NCI-H748 (cell line): ENCODE measurements around the gene DQX1.

Experiments
- DNase-seq: peaks from one replicate; lab custom pipeline; 2025; ENCODE audit not compliant: unreplicated experiment; lab: John Stamatoyannopoulos, UW

DQX1 gene

DNA sequence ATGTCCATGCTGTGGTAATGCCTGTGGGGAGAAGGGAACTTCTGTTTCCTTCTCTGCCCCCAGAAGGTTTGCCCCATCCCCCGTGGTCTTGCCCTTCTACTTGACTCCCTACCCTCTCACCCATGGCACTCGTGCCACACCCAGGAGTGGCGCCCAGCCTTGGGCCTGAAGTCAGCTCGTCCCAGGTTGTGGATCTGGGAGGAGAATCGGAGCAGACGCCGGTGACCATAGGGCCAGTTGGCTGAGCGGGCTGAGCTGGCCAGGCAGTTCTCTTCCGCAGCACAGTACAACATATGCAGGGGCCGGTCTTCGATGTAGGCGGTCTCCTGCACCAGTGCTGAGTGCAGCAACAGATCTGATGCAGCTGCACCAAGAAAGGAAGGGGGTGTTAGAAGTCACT is 8.4 kb upstream of the DQX1 start:
- no peak for DNase-seq

DNA sequence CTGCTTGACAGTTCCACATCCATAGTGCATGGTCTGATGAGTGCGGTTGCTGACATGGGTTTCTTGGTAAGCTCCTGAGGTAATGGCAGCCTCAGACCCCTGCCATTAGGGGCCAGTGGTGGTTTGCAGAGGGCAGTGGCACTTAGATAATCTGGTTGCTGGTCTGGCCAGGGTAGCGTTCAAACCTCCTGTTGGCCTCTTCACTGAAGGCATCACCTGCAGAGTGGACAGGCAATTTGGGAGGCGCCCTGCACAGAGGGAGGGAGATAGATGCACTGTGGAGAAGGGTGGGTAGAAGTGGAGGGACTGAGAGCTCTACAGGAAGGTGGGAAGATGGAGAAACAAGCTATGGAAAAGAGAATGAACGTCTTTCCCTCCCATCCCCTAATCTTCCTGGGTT is 7.4 kb upstream of the DQX1 start:
- DNase-seq: no peak

GRCh38 chr2:74532222-74532621 is 6.2 kb upstream of the DQX1 start:
- peak; percentile 25 for DNase-seq

- DNase-seq: no peak
These were observed 5.6 kb upstream of the DQX1 start for GRCh38 chr2:74531666-74532065.

DNA sequence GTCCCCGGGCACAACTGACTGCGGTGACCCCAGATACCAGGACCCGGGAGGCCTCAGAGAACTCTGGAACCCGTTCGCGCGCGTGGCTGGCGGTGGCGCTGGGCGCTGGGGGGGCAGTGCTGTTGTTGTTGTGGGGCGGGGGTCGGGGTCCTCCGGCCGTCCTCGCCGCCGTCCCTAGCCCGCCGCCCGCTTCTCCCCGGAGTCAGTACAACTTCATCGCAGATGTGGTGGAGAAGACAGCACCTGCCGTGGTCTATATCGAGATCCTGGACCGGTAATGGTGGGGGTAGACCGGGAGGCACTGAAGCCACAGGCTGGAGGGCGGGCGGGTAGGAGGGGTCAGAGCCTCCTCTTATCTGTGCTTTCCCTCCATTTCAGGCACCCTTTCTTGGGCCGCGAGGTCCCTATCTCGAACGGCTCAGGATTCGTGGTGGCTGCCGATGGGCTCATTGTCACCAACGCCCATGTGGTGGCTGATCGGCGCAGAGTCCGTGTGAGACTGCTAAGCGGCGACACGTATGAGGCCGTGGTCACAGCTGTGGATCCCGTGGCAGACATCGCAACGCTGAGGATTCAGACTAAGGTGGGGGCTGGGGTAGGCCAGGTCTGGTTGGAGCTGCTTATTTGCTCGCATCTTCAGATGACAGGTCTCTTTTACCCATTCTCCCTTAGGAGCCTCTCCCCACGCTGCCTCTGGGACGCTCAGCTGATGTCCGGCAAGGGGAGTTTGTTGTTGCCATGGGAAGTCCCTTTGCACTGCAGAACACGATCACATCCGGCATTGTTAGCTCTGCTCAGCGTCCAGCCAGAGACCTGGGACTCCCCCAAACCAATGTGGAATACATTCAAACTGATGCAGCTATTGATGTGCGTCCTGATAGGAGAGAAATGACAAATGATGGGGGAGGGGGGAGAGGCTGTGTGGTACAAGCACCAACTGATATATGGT is 4.5 kb upstream of the DQX1 start:
- DNase-seq: peak; percentile 50

DNA sequence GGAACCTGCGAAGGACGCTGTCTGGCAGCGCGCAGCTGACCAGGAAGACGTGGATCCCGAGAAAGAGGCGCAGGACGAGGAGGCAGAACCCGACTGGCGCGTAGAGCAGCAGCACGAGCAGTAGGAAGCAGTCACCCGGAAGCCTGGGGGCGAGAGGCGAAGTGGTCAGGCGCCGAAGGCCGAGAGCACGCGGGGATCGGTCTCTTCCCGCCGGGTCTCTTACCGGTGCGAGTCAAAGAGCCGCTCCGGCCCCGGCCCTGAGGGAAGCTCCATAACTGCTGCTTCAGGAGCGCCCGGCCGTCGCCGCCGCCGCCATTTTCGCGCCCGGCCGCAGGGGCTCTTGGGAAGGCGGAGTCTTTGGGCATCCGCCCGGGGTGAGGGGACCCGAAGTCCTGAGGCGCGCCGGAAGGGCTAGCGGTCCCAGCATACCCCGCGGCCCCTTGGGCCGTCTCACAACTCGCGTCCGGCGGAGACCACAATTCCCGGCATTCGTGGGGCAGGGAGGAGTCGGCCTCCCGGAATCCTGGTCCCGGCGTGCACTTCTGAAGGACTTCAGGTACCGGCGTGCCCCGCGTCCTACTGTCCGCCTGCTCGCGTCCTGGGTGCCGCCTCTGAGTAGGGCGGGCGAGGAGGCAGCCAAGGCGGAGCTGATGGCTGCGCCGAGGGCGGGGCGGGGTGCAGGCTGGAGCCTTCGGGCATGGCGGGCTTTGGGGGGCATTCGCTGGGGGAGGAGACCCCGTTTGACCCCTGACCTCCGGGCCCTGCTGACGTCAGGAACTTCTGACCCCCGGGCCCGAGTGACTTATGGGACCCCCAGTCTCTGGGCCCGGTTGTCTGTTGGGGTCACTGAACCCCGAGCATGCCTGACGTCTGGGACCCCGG is 3.6 kb upstream of the DQX1 start, which contains the start of the genes AUP1 and HTRA2:
TSS of gene AUP1 (minus strand) at position 350 of the 882 bp plus-strand sequence. CDS start at position 273, 77 bp downstream.
TSS of gene HTRA2 (plus strand) at position 577 of the 882 bp plus-strand sequence. CDS start at position 651, 74 bp downstream.
- peak; percentile 98 for DNase-seq

DNA sequence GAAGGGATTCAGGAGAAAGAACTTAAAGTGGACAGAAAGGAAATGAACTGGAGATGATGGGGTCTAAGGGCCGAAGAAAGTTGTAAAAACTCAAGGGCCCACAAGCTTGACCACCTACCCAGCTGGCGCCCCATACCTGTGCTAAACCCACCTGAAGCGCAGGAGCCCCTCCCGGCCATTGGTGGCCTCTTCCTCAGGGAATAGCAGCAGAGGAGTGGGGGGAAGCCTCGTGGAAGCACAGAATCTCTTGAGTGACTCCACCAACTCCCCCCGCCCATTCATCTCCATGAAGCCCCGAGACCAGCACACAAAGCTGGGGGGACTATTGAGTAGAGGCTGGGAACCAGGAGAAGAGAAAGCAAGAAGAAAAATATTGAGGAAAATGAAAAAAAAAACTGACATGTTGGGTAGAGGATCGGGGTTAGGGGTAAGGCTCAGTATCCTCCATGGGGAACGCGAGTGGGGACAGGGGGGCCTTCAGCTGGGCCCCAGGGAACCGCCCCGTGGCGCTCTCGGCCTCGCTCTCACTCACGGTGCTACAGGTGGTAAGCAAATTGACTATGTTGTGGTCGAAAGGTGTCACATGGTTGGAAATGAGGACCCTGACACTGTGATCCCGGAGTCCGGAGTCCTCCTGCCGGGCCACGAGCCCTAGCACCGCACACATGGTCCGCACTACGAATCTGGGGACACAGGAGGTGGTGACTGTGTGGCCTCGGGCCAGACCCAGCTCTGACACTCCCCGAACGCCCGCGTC is 2.7 kb upstream of the DQX1 start:
- DNase-seq: peak; percentile 46

GRCh38 chr2:74527741-74528140 is 1.7 kb upstream of the DQX1 start:
- no peak for DNase-seq

GRCh38 chr2:74526649-74527230 is 709 bp upstream of the DQX1 start:
- no peak for DNase-seq

DNA sequence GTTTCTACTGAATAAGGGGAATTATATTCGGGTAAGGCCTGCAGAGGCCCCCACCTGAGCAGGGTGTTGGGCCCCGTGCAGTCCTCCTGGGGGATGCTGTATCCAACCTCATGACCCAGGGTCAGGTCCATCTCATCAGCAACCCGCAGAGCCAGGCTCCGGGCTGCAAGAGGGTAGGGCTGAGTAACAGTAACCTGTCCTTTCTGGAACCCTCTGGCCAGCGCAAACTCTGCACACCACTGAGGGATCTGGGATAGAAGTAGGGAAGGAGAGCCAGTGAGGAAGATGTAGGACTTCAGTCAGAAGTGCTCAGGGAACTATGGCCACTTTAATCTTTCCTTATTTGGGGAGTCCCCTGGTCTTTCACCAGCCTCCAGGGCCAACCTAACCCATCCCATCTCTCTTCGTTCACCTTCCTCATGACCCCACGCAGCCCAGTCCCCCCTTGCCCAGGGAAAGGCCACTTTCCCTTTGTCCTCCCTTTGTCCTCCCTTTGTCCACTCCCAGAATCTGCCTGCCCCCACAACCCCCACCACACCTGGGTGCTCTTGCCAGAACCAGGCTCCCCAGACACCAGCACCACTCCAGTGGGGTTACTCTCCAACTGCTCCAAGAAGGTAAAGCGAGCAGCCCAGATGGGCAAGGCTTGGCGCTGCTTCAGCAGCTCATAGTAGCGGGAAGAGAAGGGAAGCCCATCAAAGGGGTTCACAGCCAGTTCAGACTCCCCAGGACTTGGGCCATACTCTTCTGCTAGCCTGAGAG is 895 bp downstream of the DQX1 start:
- no peak for DNase-seq

DNA sequence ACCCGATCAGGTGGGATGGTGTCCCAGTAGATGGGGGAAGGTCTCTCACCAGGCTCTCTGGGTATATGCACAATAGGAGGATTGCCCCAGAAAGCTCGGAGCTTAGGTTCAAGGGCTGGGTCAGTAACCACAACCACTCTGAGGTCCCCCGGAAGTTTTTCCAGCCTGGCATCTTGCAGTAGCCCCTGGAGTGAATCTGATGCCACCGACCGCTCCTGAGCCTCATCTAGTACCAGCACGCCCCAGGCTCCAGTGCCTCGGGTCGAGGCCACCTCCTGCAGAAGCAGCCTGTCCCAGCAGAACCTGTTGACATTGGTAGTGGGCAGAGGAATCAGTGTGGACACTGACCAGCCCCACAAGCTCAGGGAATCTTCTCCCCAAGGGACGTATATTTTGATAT is 2.0 kb downstream of the DQX1 start:
- no peak for DNase-seq

DNA sequence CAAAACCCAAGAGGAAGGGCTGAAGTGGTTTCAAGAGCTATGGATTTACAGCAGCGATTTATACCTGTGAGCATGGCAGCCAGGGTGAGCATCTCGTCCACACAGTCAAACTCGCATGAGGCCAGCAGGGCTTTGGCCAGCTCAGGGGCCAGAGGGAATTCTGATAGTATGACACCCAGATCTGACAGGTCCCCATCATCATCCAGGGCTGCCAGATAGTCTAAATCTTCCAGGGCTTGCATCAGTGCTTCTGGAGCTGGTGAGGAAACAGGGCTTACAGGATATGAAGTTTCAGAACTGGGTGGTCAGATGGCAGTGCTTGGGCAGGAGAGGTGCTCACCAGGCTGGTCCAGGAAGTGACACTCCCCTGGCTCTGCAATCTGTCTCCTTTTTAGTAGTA is 3.5 kb downstream of the DQX1 start:
- no peak for DNase-seq

DNA sequence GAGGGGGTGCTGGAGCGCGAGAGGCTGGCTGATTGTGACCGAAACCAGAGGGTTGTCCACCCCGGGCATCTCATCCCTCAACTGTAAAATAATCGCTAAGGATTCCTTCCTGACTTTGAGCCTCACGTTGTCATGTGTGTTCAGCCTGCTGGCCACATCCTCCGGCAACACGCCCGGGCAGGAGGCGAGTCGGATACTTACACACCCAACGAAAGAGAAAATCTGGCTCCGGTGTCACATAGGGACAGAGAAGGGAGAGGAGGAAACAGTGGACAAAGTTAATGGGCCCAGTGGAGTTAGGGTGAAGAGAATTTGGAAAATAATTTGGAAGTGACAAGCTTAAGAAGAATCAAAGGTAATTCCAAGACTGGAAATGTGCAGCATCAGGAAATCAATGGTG is 9.4 kb downstream of the DQX1 start:
- DNase-seq: no peak

GRCh38 chr2:74515981-74516633 is 9.9 kb downstream of the DQX1 start:
- no peak for DNase-seq

DNA sequence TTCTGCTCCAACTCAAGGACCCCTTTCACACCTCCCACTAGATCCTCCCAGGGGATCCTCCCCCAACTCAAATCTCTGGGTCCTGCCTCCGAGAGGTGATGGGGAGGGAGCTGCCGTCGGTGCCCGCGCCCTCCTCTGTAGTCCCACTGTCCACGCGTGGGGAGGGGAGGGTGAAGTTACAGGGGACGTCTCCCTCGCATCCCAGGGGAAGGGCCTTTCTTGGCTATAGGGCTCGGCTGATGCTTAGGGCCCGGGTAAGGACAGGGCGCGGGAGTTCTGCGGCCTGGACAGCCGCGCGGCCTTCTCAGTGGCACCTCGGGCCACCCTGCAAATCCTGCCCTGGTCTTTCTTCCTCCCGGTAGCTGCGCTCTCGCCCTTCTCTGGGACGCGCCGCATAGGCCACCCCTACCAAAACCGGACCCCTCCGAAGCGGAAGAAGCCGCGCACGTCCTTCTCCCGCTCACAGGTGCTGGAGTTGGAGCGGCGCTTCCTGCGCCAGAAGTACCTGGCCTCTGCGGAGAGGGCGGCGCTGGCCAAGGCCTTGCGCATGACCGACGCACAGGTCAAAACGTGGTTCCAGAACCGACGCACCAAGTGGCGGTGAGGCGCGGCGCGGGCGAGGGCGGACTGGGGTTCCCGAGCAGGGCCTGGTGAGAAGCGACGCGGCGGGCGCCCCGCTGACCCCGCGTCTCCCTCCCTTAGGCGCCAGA is 10.6 kb downstream of the DQX1 start:
- DNase-seq: no peak

DNA sequence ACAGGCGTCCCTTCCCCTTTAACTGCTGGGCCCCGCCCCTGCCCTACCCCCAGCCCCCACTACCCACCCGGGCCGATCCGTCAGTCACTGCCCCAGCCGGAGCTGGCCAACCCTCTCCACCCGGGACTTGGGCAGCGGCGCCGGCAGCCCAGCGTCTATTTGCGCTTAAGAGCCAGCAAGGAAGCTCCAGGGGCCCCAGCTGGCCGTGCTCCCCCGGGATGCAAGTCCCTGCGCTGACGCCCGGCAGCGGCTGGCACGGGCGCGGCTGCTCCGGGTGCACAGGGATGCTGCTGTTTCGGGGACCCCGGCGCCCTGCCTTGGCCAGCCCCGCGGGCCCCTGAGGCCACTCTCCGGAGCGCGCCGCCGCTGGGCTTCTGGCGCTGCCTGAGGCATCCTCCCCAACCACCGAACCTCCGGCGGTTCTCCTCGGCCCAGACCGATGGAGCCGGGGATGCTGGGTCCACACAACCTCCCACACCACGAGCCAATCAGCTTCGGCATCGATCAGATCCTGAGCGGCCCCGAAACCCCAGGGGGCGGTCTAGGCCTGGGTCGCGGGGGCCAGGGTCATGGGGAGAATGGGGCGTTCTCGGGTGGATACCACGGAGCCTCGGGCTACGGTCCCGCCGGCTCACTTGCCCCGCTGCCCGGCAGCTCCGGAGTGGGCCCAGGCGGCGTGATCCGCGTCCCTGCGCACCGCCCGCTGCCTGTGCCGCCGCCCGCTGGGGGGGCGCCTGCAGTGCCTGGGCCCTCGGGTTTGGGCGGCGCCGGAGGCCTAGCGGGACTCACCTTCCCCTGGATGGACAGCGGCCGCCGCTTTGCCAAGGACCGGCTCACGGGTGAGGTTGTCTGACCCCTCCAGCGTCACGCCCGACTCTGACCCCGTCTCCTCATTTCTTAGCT is 11.4 kb downstream of the DQX1 start, which contains the start of gene TLX2:
TSS of gene TLX2 (plus strand) at position 83 of the 903 bp plus-strand sequence. CDS start at position 440, 357 bp downstream.
- peak; percentile 69 for DNase-seq

DNA sequence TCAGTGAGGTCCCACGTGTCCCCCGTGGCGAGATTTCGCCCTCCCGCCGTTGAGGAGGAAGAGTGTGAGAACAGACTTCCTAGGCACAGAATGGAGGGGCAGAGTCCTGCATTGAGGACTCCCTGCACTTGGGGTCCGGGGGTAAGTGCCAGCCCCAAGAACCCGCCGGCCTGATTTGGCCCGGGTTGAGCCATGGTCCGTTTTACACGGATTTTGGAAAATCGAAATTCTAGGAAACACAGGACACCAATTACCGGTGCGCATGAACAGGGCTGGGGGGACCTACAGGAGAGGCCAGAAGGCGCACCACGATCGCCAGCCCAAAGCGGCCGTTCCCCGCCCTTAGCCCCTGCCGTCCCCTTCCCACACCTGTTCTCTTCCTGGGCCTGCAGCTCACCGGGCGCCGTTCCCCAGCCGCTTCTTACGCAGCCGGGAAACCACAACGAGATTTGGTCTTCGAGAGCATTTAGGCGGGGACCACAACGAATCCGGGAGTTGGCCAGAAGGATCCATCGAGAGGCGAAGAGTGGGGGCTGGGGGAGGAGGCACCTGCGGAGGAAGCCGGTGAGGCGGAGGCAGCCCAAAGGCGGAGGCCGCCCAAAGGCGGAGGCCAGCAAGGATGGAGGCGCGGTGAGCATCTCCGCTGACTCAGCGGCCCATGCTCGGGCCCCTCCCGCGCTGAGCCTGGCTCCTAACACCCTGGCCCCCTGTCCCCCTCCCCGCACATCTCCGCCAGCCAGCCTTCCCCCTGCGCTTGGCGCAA is 12.2 kb downstream of the DQX1 start:
- DNase-seq: peak; percentile 69
